ENCODE measurements around the gene MVD. TPM values are rescaled to one million over a fixed set of nuclear protein-coding genes. Genes with fewer than 3 reads are reported as not detected.
A peak's percentile ranks its signal among the peaks of the same experiment; 100 is the strongest.

Gene MVD
- total and polyA plus RNA-seq, 2 of the 13 experiments (the other 11 are each of a cell fraction or from before 2014, with no cell fraction given): 28.1 to 187 TPM

DNA sequence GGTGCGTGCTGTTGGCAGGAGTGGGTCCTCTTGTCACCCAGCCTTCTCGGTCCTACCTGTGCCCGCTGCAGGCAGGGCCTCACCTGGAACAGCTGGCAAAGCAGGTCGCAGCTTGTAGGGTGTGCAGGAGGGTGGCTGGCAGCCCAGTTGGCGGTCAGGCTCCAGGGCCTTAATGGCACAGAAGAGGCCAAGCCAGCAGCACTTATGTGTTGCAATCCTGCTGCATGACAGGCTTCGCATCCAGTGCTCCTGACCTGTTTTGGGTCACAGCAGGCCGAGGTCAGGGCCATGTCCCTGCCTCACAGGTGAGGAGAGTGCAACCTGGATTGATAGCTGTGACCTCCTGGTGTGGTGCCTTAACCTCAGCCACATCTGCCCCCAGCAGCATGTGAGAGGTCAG, 60.8 kb downstream of the MVD start (continued):
- TF ChIP-seq, protein P1, sequence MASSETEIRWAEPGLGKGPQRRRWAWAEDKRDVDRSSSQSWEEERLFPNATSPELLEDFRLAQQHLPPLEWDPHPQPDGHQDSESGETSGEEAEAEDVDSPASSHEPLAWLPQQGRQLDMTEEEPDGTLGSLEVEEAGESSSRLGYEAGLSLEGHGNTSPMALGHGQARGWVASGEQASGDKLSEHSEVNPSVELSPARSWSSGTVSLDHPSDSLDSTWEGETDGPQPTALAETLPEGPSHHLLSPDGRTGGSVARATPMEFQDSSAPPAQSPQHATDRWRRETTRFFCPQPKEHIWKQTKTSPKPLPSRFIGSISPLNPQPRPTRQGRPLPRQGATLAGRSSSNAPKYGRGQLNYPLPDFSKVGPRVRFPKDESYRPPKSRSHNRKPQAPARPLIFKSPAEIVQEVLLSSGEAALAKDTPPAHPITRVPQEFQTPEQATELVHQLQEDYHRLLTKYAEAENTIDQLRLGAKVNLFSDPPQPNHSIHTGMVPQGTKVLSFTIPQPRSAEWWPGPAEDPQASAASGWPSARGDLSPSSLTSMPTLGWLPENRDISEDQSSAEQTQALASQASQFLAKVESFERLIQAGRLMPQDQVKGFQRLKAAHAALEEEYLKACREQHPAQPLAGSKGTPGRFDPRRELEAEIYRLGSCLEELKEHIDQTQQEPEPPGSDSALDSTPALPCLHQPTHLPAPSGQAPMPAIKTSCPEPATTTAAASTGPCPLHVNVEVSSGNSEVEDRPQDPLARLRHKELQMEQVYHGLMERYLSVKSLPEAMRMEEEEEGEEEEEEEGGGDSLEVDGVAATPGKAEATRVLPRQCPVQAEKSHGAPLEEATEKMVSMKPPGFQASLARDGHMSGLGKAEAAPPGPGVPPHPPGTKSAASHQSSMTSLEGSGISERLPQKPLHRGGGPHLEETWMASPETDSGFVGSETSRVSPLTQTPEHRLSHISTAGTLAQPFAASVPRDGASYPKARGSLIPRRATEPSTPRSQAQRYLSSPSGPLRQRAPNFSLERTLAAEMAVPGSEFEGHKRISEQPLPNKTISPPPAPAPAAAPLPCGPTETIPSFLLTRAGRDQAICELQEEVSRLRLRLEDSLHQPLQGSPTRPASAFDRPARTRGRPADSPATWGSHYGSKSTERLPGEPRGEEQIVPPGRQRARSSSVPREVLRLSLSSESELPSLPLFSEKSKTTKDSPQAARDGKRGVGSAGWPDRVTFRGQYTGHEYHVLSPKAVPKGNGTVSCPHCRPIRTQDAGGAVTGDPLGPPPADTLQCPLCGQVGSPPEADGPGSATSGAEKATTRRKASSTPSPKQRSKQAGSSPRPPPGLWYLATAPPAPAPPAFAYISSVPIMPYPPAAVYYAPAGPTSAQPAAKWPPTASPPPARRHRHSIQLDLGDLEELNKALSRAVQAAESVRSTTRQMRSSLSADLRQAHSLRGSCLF (CRISPR knock-in tag; IDR thresholded peaks at IDR 0.05; ENCODE audit: borderline replicate concordance): no peak
- no peak for TF ChIP-seq ZKSCAN8 (CRISPR knock-in tag; IDR thresholded peaks at IDR 0.05; ENCODE audit: borderline replicate concordance)
- no peak for TF ChIP-seq ARHGAP35 (CRISPR knock-in tag; IDR thresholded peaks at IDR 0.05; ENCODE audit: borderline replicate concordance)
- no peak for TF ChIP-seq TCF7L2 (IDR thresholded peaks at IDR 0.05; ENCODE audit: low read depth, low read length)
- TF ChIP-seq, protein P2, sequence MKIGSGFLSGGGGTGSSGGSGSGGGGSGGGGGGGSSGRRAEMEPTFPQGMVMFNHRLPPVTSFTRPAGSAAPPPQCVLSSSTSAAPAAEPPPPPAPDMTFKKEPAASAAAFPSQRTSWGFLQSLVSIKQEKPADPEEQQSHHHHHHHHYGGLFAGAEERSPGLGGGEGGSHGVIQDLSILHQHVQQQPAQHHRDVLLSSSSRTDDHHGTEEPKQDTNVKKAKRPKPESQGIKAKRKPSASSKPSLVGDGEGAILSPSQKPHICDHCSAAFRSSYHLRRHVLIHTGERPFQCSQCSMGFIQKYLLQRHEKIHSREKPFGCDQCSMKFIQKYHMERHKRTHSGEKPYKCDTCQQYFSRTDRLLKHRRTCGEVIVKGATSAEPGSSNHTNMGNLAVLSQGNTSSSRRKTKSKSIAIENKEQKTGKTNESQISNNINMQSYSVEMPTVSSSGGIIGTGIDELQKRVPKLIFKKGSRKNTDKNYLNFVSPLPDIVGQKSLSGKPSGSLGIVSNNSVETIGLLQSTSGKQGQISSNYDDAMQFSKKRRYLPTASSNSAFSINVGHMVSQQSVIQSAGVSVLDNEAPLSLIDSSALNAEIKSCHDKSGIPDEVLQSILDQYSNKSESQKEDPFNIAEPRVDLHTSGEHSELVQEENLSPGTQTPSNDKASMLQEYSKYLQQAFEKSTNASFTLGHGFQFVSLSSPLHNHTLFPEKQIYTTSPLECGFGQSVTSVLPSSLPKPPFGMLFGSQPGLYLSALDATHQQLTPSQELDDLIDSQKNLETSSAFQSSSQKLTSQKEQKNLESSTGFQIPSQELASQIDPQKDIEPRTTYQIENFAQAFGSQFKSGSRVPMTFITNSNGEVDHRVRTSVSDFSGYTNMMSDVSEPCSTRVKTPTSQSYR (CRISPR knock-in tag; IDR thresholded peaks at IDR 0.05; ENCODE audit: borderline replicate concordance): no peak
- no peak for TF ChIP-seq TGIF2 (CRISPR knock-in tag; IDR thresholded peaks at IDR 0.05)
- TF ChIP-seq RFXAP (CRISPR knock-in tag; IDR thresholded peaks at IDR 0.05; ENCODE audit: borderline replicate concordance): no peak
- TF ChIP-seq CREM (IDR thresholded peaks at IDR 0.05): no peak
- TF ChIP-seq CREM (CRISPR knock-in tag; IDR thresholded peaks at IDR 0.05): no peak
- TF ChIP-seq DMAP1 (CRISPR knock-in tag; IDR thresholded peaks at IDR 0.05): no peak
- TF ChIP-seq EZH2 (conservative IDR thresholded peaks at IDR 0.05; ENCODE audit: low read depth, low read length): no peak
- TF ChIP-seq, protein P3, sequence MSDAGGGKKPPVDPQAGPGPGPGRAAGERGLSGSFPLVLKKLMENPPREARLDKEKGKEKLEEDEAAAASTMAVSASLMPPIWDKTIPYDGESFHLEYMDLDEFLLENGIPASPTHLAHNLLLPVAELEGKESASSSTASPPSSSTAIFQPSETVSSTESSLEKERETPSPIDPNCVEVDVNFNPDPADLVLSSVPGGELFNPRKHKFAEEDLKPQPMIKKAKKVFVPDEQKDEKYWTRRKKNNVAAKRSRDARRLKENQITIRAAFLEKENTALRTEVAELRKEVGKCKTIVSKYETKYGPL (CRISPR knock-in tag; IDR thresholded peaks at IDR 0.05): no peak
- 0 out of 4 replicates have a peak, but pooled peaks of 1 of the 2 experiments have one; percentile 12 for TF ChIP-seq NR2F1 (CRISPR knock-in tag; IDR thresholded peaks at IDR 0.05)
- TF ChIP-seq, protein P4, sequence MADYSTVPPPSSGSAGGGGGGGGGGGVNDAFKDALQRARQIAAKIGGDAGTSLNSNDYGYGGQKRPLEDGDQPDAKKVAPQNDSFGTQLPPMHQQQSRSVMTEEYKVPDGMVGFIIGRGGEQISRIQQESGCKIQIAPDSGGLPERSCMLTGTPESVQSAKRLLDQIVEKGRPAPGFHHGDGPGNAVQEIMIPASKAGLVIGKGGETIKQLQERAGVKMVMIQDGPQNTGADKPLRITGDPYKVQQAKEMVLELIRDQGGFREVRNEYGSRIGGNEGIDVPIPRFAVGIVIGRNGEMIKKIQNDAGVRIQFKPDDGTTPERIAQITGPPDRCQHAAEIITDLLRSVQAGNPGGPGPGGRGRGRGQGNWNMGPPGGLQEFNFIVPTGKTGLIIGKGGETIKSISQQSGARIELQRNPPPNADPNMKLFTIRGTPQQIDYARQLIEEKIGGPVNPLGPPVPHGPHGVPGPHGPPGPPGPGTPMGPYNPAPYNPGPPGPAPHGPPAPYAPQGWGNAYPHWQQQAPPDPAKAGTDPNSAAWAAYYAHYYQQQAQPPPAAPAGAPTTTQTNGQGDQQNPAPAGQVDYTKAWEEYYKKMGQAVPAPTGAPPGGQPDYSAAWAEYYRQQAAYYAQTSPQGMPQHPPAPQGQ (CRISPR knock-in tag; IDR thresholded peaks at IDR 0.05; ENCODE audit: borderline replicate concordance): no peak
- TF ChIP-seq NR2F2 (IDR thresholded peaks at IDR 0.05; ENCODE audit: borderline replicate concordance, low read depth): peak; percentile 87
- TF ChIP-seq ZNF264 (CRISPR knock-in tag; IDR thresholded peaks at IDR 0.05): no peak
- TF ChIP-seq, protein P5, sequence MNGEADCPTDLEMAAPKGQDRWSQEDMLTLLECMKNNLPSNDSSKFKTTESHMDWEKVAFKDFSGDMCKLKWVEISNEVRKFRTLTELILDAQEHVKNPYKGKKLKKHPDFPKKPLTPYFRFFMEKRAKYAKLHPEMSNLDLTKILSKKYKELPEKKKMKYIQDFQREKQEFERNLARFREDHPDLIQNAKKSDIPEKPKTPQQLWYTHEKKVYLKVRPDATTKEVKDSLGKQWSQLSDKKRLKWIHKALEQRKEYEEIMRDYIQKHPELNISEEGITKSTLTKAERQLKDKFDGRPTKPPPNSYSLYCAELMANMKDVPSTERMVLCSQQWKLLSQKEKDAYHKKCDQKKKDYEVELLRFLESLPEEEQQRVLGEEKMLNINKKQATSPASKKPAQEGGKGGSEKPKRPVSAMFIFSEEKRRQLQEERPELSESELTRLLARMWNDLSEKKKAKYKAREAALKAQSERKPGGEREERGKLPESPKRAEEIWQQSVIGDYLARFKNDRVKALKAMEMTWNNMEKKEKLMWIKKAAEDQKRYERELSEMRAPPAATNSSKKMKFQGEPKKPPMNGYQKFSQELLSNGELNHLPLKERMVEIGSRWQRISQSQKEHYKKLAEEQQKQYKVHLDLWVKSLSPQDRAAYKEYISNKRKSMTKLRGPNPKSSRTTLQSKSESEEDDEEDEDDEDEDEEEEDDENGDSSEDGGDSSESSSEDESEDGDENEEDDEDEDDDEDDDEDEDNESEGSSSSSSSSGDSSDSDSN (CRISPR knock-in tag; IDR thresholded peaks at IDR 0.05): no peak
- TF ChIP-seq PHF5A (CRISPR knock-in tag; IDR thresholded peaks at IDR 0.05; ENCODE audit: low read depth, unreplicated experiment): no peak

All from HepG2 (cell line).